Measurements from ENCODE around the gene METTL22.

The METTL22 gene

DNA sequence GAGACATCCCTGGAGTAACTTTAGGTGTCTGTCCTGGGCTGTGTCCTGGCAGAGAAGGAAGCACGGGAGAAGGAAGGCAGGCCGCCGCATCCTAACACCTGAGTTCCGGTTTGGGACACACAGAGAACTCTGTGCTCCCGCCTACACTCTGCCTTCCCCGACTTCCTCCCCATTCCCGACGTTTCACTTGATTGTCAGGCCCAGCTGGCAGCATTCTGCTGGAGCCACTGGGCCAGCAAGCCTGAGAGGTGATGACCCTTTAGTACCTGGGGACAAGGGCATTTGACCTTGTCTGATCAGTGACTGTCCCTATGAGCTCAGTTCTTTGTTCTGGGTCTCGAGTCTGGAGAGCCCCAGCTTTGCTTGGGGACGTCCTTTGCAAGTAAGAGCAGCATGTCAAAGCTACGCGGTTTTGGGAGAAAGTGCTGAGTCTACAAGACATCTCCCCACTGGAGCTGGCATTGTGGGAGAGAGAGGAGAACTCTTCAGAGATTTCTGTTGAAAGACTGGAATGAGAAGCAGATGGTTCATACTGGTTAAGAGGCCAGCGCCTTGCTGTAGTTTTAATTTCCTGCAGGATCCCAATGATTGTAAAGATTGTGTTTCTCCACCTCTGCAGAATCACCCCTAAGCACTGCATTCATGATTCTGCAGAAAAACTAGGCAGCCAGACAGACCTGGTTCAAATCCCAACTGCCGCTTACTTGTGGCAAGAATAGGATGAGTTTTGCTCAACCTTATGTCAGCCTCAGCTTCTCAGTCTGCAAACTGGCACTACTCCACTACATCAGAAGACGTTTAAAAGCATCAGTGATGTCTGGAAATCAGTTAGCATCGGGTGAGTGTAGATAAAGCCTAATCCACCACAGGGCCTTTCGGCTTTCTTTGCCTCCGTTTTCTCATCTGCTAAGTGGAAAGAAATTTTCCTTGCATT, 73.6 kb downstream of the METTL22 start:
- DNase-seq (ENCODE audit: low read depth in 2 of 2), result no peak

- DNase-seq (ENCODE audit: low read depth in 2 of 2), result no peak
Observed at GRCh38 chr16:8696880-8697279, 75.4 kb downstream of the METTL22 start.

- DNase-seq (ENCODE audit: low read depth in 2 of 2), result no peak
Observed at GRCh38 chr16:8697965-8698364, 76.5 kb downstream of the METTL22 start.
